ENCODE measurements around the gene DOCK4.

DNA sequence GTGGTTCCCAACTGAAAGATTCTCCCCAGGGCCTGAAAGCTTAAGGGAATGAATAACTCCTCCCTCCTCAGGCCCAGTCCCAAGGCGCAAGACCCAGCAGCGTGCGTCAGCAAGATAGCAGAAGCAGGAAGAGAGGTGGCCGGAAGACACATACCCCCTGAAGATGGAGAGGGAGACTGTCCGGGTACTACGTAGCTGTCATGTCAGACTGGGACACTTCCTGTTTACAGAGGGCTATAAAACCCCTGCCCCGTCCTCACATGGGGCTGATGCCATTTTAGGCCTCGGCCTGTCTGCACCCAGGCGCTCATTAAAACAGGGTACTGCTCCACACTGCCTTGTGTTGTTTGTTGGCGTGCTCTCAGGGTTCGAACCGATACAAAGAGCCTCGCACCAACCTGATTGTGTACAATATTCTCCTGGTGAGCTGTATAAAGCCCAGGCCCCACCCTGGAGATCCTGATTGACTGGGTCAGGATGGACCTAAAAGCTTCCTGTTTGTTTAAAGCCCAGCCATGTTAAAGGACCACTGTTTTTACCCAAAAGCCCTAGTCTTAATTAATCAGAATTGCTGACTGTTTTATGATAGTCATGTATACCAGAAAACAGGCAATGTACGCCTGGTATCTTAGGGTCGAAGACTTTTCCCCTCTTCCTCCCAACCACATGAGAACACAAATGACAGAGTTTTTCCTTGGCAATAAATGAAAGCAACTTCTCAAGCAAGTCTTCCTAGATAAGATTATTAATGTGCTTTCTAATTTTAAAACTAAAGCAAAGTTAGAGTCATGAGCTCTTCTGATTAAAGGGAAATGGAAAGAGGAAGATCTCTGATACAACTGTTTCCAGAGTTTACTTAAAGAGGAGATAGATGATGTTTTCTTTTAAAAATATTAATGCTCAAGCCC is 251.5 kb downstream of the DOCK4 start:
- TF ChIP-seq, protein P1, sequence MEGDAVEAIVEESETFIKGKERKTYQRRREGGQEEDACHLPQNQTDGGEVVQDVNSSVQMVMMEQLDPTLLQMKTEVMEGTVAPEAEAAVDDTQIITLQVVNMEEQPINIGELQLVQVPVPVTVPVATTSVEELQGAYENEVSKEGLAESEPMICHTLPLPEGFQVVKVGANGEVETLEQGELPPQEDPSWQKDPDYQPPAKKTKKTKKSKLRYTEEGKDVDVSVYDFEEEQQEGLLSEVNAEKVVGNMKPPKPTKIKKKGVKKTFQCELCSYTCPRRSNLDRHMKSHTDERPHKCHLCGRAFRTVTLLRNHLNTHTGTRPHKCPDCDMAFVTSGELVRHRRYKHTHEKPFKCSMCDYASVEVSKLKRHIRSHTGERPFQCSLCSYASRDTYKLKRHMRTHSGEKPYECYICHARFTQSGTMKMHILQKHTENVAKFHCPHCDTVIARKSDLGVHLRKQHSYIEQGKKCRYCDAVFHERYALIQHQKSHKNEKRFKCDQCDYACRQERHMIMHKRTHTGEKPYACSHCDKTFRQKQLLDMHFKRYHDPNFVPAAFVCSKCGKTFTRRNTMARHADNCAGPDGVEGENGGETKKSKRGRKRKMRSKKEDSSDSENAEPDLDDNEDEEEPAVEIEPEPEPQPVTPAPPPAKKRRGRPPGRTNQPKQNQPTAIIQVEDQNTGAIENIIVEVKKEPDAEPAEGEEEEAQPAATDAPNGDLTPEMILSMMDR (IDR thresholded peaks at IDR 0.05) = no peak
- TF ChIP-seq POLR2AphosphoS5 (IDR thresholded peaks at IDR 0.05) = no peak
